Lung (tissue), 12 donors: Measurements from ENCODE around the gene PLA2G4A. TPM values are rescaled to one million over a fixed set of nuclear protein-coding genes. Genes with fewer than 3 reads are reported as not detected.

ENCODE experiments used
- ATAC-seq: fragments of 200-7000 bp; cut with Tn5 transposase; one replicate; pipeline ENCODE4 v1.9.1; 2020; ENCODE audit warnings: moderate number of reproducible peaks; ENCODE audit not compliant: insufficient read depth, low FRiP score
- DNase-seq, 3 donors: peaks; one replicate each; pipeline ENCODE4 v3.0.0-alpha.2; 2013 to 2017
- H3K27ac ChIP-seq, 2 donors: one replicate each; pipeline ENCODE4 v1.5.1; 2013; ENCODE audit warnings: mild to moderate bottlenecking in 2 of 2, moderate library complexity in 2 of 2, control low read depth in 1 of 2, inconsistent platforms in 1 of 2, low read depth in 1 of 2, low read length in 1 of 2
- H3K27me3 ChIP-seq, 3 donors: one replicate each; pipeline ENCODE4 v1.5.1; 2013; ENCODE audit warnings: low read length in 2 of 3; ENCODE audit not compliant: control insufficient read depth in 3 of 3, insufficient read depth in 3 of 3
- H3K36me3 ChIP-seq, 4 donors: one replicate each; pipeline ENCODE4 v1.5.1; 2013; ENCODE audit warnings: low read length in 4 of 4, mild to moderate bottlenecking in 1 of 4, moderate library complexity in 1 of 4; ENCODE audit not compliant: control insufficient read depth in 4 of 4, insufficient read depth in 4 of 4
- H3K4me1 ChIP-seq, 5 donors: one replicate each; pipeline ENCODE4 v1.5.1; 2013; ENCODE audit warnings: low read length in 5 of 5, mild to moderate bottlenecking in 2 of 5, moderate library complexity in 1 of 5; ENCODE audit not compliant: control insufficient read depth in 5 of 5, insufficient read depth in 5 of 5
- H3K4me3 ChIP-seq: one replicate; pipeline ENCODE4 v1.5.1; 2013; ENCODE audit warnings: mild to moderate bottlenecking, control low read depth, moderate library complexity
- H3K9ac ChIP-seq, 2 donors: one replicate each; pipeline ENCODE4 v1.5.1; 2013; ENCODE audit warnings: low read length in 2 of 2, control low read depth in 1 of 2; ENCODE audit not compliant: insufficient read depth in 1 of 2
- H3K9me3 ChIP-seq, 4 donors: one replicate each; pipeline ENCODE4 v1.5.1; 2013; ENCODE audit warnings: low read length in 3 of 4, mild to moderate bottlenecking in 1 of 4, moderate library complexity in 1 of 4; ENCODE audit not compliant: control insufficient read depth in 4 of 4, insufficient read depth in 3 of 4
- CTCF ChIP-seq: IDR thresholded peaks from 2 replicates; pipeline ENCODE4 v1.5.1; 2012; ENCODE audit warnings: mild to moderate bottlenecking; ENCODE audit errors: control extremely low read depth, extremely low read depth
- WGBS, 2 donors: extraction: QIAGEN DNeasy Blood & Tissue Kit; methylation state at CpG; one replicate each; pipeline ENCODE4 v1.1.7; 2013; 5-methylcytosine and 5-hydroxymethylcytosine counted together
- polyA plus RNA-seq, 2 donors: library from polyadenylated mRNA; stranded (reverse); fragments of 200-250 nt; gene quantifications; one replicate each; pipeline ENCODE4 v1.2.1, GENCODE V29; 2013
- total RNA-seq, 2 donors: library from RNA; depleted of rRNA in 1 of 2; stranded (reverse); fragments of >200 nt in 1 of 2; gene quantifications; one replicate each; pipeline ENCODE4 v1.2.1, GENCODE V29; 2014 to 2021
- donor health status: control.
- donor health status: control.
- donor health status: Bipolar disorder and iron deficiency.
- donor health status: healthy.
- donor health status: DM: yes; HTN: yes; CAD: no.

The PLA2G4A gene
- total and polyA plus RNA-seq, 4 donors = 2.5 to 8.1 (median 6.4) TPM

GRCh38 chr1:186997877-186998276, 169.1 kb downstream of the PLA2G4A start:
- H3K27me3 ChIP-seq = no peaks in the 10 kb centered on the region
- no peak overlapping the region for H3K27ac ChIP-seq
- no peak overlapping the region for H3K9ac ChIP-seq
- no peak overlapping the region for H3K4me3 ChIP-seq
- DNase-seq (no peak), ATAC-seq (no peak)
- no peaks in the 10 kb centered on the region for H3K36me3 ChIP-seq
- H3K9me3 ChIP-seq = no peaks in the 10 kb centered on the region
- WGBS, 2 donors = 57 to 78% methylated on average over 1 of the region's 1 CpG
- no peak for TF ChIP-seq CTCF
- H3K4me1 ChIP-seq = no peaks in the 10 kb centered on the region

- no peaks in the 10 kb centered on the region for H3K27me3 ChIP-seq
- no peak overlapping the region for H3K27ac ChIP-seq
- H3K36me3 ChIP-seq = no peaks in the 10 kb centered on the region
- ATAC-seq (no peak), DNase-seq (no peak)
- no peaks in the 10 kb centered on the region for H3K9me3 ChIP-seq
- H3K4me3 ChIP-seq = no peak overlapping the region
- H3K9ac ChIP-seq = no peak overlapping the region
- H3K4me1 ChIP-seq = no peaks in the 10 kb centered on the region
- TF ChIP-seq CTCF = no peak
- 77 to 85% methylated on average over 6 of the region's 6 CpGs for WGBS, 2 donors
Measured at GRCh38 chr1:186999506-186999905, 170.8 kb downstream of the PLA2G4A start.

GRCh38 chr1:187001198-187001889, 172.6 kb downstream of the PLA2G4A start:
- Histone ChIP-seq H3K4me1 (no peaks in the 10 kb centered on the region), H3K4me3 (no peak overlapping the region), H3K9me3 (no peaks in the 10 kb centered on the region), H3K36me3 (no peaks in the 10 kb centered on the region), H3K27ac (no peak overlapping the region), H3K27me3 (no peaks in the 10 kb centered on the region), H3K9ac (no peak overlapping the region)
- 57 to 66% methylated on average over 4 of the region's 4 CpGs for WGBS, 2 donors
- DNase-seq = no peak
- ATAC-seq = peak; percentile 19
- TF ChIP-seq CTCF = no peak

- no peak for TF ChIP-seq CTCF
- whole genome bisulfite sequencing, 2 donors = 95 to 96% methylated on average over 8 of the region's 8 CpGs
- ATAC-seq = no peak
- Histone ChIP-seq H3K9me3 (peaks cover 0 to 6% (median 0%) of the 10 kb centered on the region in 4 donors), H3K4me1 (no peaks in the 10 kb centered on the region), H3K27me3 (no peaks in the 10 kb centered on the region), H3K4me3 (no peak overlapping the region), H3K27ac (no peak overlapping the region), H3K36me3 (no peaks in the 10 kb centered on the region), H3K9ac (no peak overlapping the region)
- DNase-seq = no peak
Measured at GRCh38 chr1:187003353-187003752, 174.6 kb downstream of the PLA2G4A start.
